DMS153 (cell line): ENCODE results near the gene KCNMA1.

Source experiments
- DNase-seq: peaks from one replicate; lab custom pipeline; 2025; lab: John Stamatoyannopoulos, UW

The KCNMA1 gene

GRCh38 chr10:77111611-77112550, 525.7 kb downstream of the KCNMA1 start:
- peak; percentile 29 for DNase-seq

GRCh38 chr10:77110757-77111156, 526.9 kb downstream of the KCNMA1 start:
- DNase-seq = no peak

GRCh38 chr10:77109351-77109994, 528.1 kb downstream of the KCNMA1 start:
- no peak for DNase-seq

GRCh38 chr10:77106676-77107075, 530.9 kb downstream of the KCNMA1 start:
- no peak for DNase-seq

- no peak for DNase-seq
These were observed 531.8 kb downstream of the KCNMA1 start for GRCh38 chr10:77105761-77106221.

GRCh38 chr10:77104459-77104980, 533.1 kb downstream of the KCNMA1 start:
- DNase-seq = no peak

GRCh38 chr10:77103213-77103612, 534.4 kb downstream of the KCNMA1 start:
- DNase-seq = no peak

GRCh38 chr10:77101341-77101740, 536.3 kb downstream of the KCNMA1 start:
- no peak for DNase-seq

GRCh38 chr10:77099136-77099535, 538.5 kb downstream of the KCNMA1 start:
- no peak for DNase-seq

- DNase-seq = no peak
These were observed 540.0 kb downstream of the KCNMA1 start for GRCh38 chr10:77097625-77098024.

- no peak for DNase-seq
These were observed 544.5 kb downstream of the KCNMA1 start for GRCh38 chr10:77093126-77093525.

- DNase-seq = no peak
These were observed 545.9 kb downstream of the KCNMA1 start for GRCh38 chr10:77091597-77092165.

GRCh38 chr10:77090381-77091356, 546.9 kb downstream of the KCNMA1 start:
- no peak for DNase-seq

- DNase-seq = no peak
These were observed 550.2 kb downstream of the KCNMA1 start for GRCh38 chr10:77087366-77087765.

- DNase-seq = no peak
These were observed 551.5 kb downstream of the KCNMA1 start for GRCh38 chr10:77086081-77086480.

- no peak for DNase-seq
These were observed 552.3 kb downstream of the KCNMA1 start for GRCh38 chr10:77085344-77085743.

- no peak for DNase-seq
These were observed 553.0 kb downstream of the KCNMA1 start for GRCh38 chr10:77084431-77085144.

- no peak for DNase-seq
These were observed 554.9 kb downstream of the KCNMA1 start for GRCh38 chr10:77082601-77083252.

GRCh38 chr10:77081481-77081891, 556.1 kb downstream of the KCNMA1 start:
- no peak for DNase-seq

- DNase-seq = no peak
These were observed 557.1 kb downstream of the KCNMA1 start for GRCh38 chr10:77080361-77081027.
